Aortic smooth muscle cell (primary cell): Measurements from ENCODE around the gene SMC1B. TPM values are rescaled to one million over a fixed set of nuclear protein-coding genes. Genes with fewer than 3 reads are reported as not detected.

ENCODE experiments used
- total RNA-seq: library from RNA; depleted of rRNA; stranded (reverse); fragments of >200 nt; gene quantifications from 2 replicates; pipeline ENCODE4 v1.2.3, GENCODE V29; 2014

The SMC1B gene
- 0.13 TPM in 1 of 2 replicates, not detected in the other for total RNA-seq

GRCh38 chr22:45413368-45414211 is at the start of gene SMC1B, which contains the start of gene RIBC2:
Gene SMC1B (minus strand): TSS chr22:45413599. CDS start chr22:45413567, 32 bp downstream.
Gene RIBC2 (plus strand): TSS chr22:45413693. CDS start chr22:45413887, 194 bp downstream.

GRCh38 chr22:45309422-45310227 is 103.8 kb downstream of the SMC1B start, which contains the start of gene FAM118A:
Gene FAM118A (plus strand): TSS chr22:45309934. CDS start chr22:45322380, 12,446 bp downstream.

Other genes starting within 250 kb of the SMC1B start
- gene NUP50, start 249.7 kb downstream of the SMC1B start, total RNA-seq: 29.8 and 39.1 TPM in 2 replicates
- 32.0 and 34.8 TPM in 2 replicates for gene KIAA0930, start 172.7 kb downstream of the SMC1B start, total RNA-seq
- gene UPK3A, start 128.7 kb downstream of the SMC1B start, total RNA-seq: not detected in 2 replicates
- 17.8 and 18.5 TPM in 2 replicates for gene FAM118A, start 103.7 kb downstream of the SMC1B start, total RNA-seq
- gene RIBC2, start 94 bp upstream of the SMC1B start, total RNA-seq: 1.2 and 1.5 TPM in 2 replicates
- 26.6 and 97.6 TPM in 2 replicates for gene FBLN1, start 89.3 kb upstream of the SMC1B start, total RNA-seq